DMS79 treated with DMSO at 0.1 percent for 48 hours (cell line): Measurements from ENCODE around the gene CFAP65.

Source experiments
- DNase-seq: peaks from one replicate; lab custom pipeline; 2025; lab: John Stamatoyannopoulos, UW

The CFAP65 gene

GRCh38 chr2:219030177-219030940 lies 11.0 kb downstream of the CFAP65 start:
- DNase-seq = no peak

GRCh38 chr2:219029829-219030165 lies 11.5 kb downstream of the CFAP65 start:
- peak; percentile 62 for DNase-seq

- DNase-seq = no peak
These were observed 12.1 kb downstream of the CFAP65 start for GRCh38 chr2:219028996-219029828.

GRCh38 chr2:219028141-219028540 lies 13.2 kb downstream of the CFAP65 start:
- no peak for DNase-seq

- DNase-seq = no peak
These were observed 13.7 kb downstream of the CFAP65 start for GRCh38 chr2:219027511-219028055.

- no peak for DNase-seq
These were observed 14.4 kb downstream of the CFAP65 start for GRCh38 chr2:219026946-219027345.

- no peak for DNase-seq
These were observed 15.4 kb downstream of the CFAP65 start for GRCh38 chr2:219025637-219026585.

- no peak for DNase-seq
These were observed 17.3 kb downstream of the CFAP65 start for GRCh38 chr2:219024059-219024458.

GRCh38 chr2:219023045-219023605 lies 18.2 kb downstream of the CFAP65 start:
- DNase-seq = no peak

GRCh38 chr2:219022616-219023015 lies 18.7 kb downstream of the CFAP65 start:
- DNase-seq = no peak

- no peak for DNase-seq
These were observed 19.3 kb downstream of the CFAP65 start for GRCh38 chr2:219022041-219022440.

GRCh38 chr2:219021591-219021990 lies 19.7 kb downstream of the CFAP65 start:
- no peak for DNase-seq

- no peak for DNase-seq
These were observed 20.5 kb downstream of the CFAP65 start for GRCh38 chr2:219020604-219021365.

- no peak for DNase-seq
These were observed 21.9 kb downstream of the CFAP65 start for GRCh38 chr2:219019436-219019835.

- no peak for DNase-seq
These were observed 22.6 kb downstream of the CFAP65 start for GRCh38 chr2:219018726-219019125.

GRCh38 chr2:219018286-219018685 lies 23.0 kb downstream of the CFAP65 start:
- DNase-seq = no peak

GRCh38 chr2:219017201-219017931 lies 23.9 kb downstream of the CFAP65 start:
- DNase-seq = no peak

- DNase-seq = no peak
These were observed 24.6 kb downstream of the CFAP65 start for GRCh38 chr2:219016721-219017120.

- DNase-seq = no peak
These were observed 30.4 kb downstream of the CFAP65 start for GRCh38 chr2:219010873-219011272.

- DNase-seq = peak; percentile 33
These were observed 31.1 kb downstream of the CFAP65 start for GRCh38 chr2:219010162-219010756.
